Vagina (tissue), 2 donors: ENCODE results near the gene MYZAP. TPM values are rescaled to one million over a fixed set of nuclear protein-coding genes. Genes with fewer than 3 reads are reported as not detected.

ENCODE experiments used
- DNase-seq, 2 donors: peaks; one replicate each; pipeline ENCODE4 v3.0.0-alpha.2; 2017; ENCODE audit errors: extremely low spot score in 2 of 2
- H3K27ac ChIP-seq: fragments of 200-600 bp; sonication (generic); one replicate; pipeline ENCODE4 v1.5.1; 2019
- H3K27me3 ChIP-seq: fragments of 200-600 bp; sonication (generic); one replicate; pipeline ENCODE4 v1.5.1; 2019
- H3K36me3 ChIP-seq, 2 donors: fragments of 200-600 bp; sonication (generic); one replicate each; pipeline ENCODE4 v1.5.1; 2017 to 2019
- H3K4me1 ChIP-seq: fragments of 200-600 bp; sonication (generic); one replicate; pipeline ENCODE4 v1.5.1; 2019
- H3K4me3 ChIP-seq, 2 donors: fragments of 200-600 bp; sonication (generic); 1 replicate in 1 of 2; 2 replicates in 1 of 2; pipeline ENCODE4 v1.5.1; 2016 to 2019
- H3K9me3 ChIP-seq: fragments of 200-600 bp; sonication (generic); one replicate; pipeline ENCODE4 v1.5.1; 2019
- CTCF ChIP-seq, 3 experiments: fragments of 450-650 bp in 2 of 3; fragments of 200-600 bp in 1 of 3; sonication (generic) in 1 of 3; IDR thresholded peaks; one replicate each; pipeline ENCODE4 v1.5.1; 2017 to 2019; ENCODE audit warnings: antibody characterized with exemption in 3 of 3, mild to moderate bottlenecking in 2 of 3, moderate library complexity in 2 of 3
- POLR2A ChIP-seq, 2 donors: fragments of 450-650 bp; IDR thresholded peaks; one replicate each; pipeline ENCODE4 v1.6.1; 2017; ENCODE audit warnings: antibody characterized with exemption in 2 of 2, mild to moderate bottlenecking in 2 of 2, moderate library complexity in 2 of 2
- POLR2AphosphoS5 ChIP-seq, 2 donors: sonication (generic); formaldehyde crosslinking; IDR thresholded peaks; one replicate each; pipeline ENCODE4 v1.9.0; 2017; ENCODE audit warnings: antibody characterized with exemption in 2 of 2, mild to moderate bottlenecking in 2 of 2, low read depth in 1 of 2; ENCODE audit not compliant: insufficient read depth in 1 of 2
- intact Hi-C: fragments of 100-400 bp; cut with DNase I; formaldehyde crosslinking; loops from one replicate; pipeline ENCODE4 v1.15.1; 2023
- total RNA-seq: library from RNA; depleted of rRNA; stranded (reverse); fragments of >200 nt; gene quantifications from one replicate; pipeline ENCODE4 v1.2.3, GENCODE V29; 2016

MYZAP gene
- total RNA-seq, 1 donor from 2014 or later, result 15.2 TPM

DNA sequence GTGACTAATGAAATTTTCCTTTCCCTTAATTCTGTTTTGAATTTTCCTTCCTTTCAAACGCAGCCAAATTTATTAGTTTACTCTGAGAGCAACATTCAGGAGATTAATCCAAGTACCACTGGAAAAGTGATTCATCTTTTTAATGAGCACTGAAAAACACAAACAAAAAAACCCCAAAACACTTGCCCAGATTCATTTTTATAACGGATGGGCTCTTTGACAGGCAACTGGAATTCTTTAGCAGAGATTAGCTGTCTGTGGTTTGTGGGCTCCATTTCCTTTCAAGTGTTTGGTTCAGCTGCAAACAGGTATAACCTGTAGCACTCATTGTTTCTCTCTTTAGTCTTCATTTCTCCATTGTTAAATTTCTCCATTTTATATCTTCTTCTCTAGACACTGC, 111.7 kb downstream of the MYZAP start:
- Histone ChIP-seq H3K4me1 (peaks cover 29% of the 10 kb centered on the region), H3K27ac (peak overlapping the region; percentile 11), H3K27me3 (no peaks in the 10 kb centered on the region), H3K9me3 (no peaks in the 10 kb centered on the region), H3K36me3 (no peaks in the 10 kb centered on the region), H3K4me3 (no peak overlapping the region)
- no peak for TF ChIP-seq POLR2AphosphoS5 (IDR thresholded peaks at IDR 0.05; ENCODE audit: insufficient read depth in 1 of 2, low read depth in 1 of 2)
- no peak for TF ChIP-seq POLR2A (IDR thresholded peaks at IDR 0.05)
- no peak for TF ChIP-seq CTCF (IDR thresholded peaks at IDR 0.05)
- DNase-seq, result no peak
- intact Hi-C loops, result no loop called here

DNA sequence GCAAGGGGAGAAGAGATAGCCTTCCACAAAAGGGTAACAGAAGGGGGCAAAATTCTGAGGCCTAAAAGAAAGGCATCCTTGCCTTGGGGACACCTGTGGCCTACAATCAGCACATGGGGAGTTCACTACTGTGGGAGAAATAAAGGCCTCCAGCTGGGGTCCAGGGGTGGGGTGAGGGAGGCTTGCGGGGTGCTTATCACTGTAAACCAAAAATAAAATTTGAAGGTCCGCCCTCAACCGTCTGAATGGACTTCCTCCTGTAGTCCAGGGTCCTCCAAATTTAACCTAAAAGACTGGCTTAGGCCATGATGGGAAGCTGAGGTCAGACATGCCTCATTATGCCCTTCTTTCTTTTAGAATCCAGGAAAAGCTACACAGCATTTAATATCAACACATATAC, 112.7 kb downstream of the MYZAP start:
- H3K4me3 ChIP-seq, result no peak overlapping the region
- H3K36me3 ChIP-seq, result peaks cover 0 to 3% of the 10 kb centered on the region in 2 donors
- H3K27ac ChIP-seq, result no peak overlapping the region
- H3K27me3 ChIP-seq, result no peaks in the 10 kb centered on the region
- H3K4me1 ChIP-seq, result peaks cover 40% of the 10 kb centered on the region
- intact Hi-C loops, result no loop called here
- H3K9me3 ChIP-seq, result no peaks in the 10 kb centered on the region
- no peak for DNase-seq
- no peak for TF ChIP-seq CTCF (IDR thresholded peaks at IDR 0.05)
- no peak for TF ChIP-seq POLR2AphosphoS5 (IDR thresholded peaks at IDR 0.05; ENCODE audit: insufficient read depth in 1 of 2, low read depth in 1 of 2)
- no peak for TF ChIP-seq POLR2A (IDR thresholded peaks at IDR 0.05)

GRCh38 chr15:57705746-57706404, 114.2 kb downstream of the MYZAP start:
- H3K4me1 ChIP-seq, result peaks cover 54% of the 10 kb centered on the region
- DNase-seq, result no peak
- intact Hi-C loops, result loop anchor here (5.0 kb wide), 1 partner anchor 944 kb away; no protein-coding TSS in a partner anchor
- H3K27me3 ChIP-seq, result no peaks in the 10 kb centered on the region
- peaks cover 0 to 18% of the 10 kb centered on the region in 2 donors for H3K36me3 ChIP-seq
- peak overlapping the region; percentile 79 to 82 for H3K4me3 ChIP-seq
- H3K27ac ChIP-seq, result peak overlapping the region; percentile 93
- no peak for TF ChIP-seq CTCF (IDR thresholded peaks at IDR 0.05)
- no peak for TF ChIP-seq POLR2AphosphoS5 (IDR thresholded peaks at IDR 0.05; ENCODE audit: insufficient read depth in 1 of 2, low read depth in 1 of 2)
- TF ChIP-seq POLR2A (IDR thresholded peaks at IDR 0.05), result no peak
- H3K9me3 ChIP-seq, result no peaks in the 10 kb centered on the region

DNA sequence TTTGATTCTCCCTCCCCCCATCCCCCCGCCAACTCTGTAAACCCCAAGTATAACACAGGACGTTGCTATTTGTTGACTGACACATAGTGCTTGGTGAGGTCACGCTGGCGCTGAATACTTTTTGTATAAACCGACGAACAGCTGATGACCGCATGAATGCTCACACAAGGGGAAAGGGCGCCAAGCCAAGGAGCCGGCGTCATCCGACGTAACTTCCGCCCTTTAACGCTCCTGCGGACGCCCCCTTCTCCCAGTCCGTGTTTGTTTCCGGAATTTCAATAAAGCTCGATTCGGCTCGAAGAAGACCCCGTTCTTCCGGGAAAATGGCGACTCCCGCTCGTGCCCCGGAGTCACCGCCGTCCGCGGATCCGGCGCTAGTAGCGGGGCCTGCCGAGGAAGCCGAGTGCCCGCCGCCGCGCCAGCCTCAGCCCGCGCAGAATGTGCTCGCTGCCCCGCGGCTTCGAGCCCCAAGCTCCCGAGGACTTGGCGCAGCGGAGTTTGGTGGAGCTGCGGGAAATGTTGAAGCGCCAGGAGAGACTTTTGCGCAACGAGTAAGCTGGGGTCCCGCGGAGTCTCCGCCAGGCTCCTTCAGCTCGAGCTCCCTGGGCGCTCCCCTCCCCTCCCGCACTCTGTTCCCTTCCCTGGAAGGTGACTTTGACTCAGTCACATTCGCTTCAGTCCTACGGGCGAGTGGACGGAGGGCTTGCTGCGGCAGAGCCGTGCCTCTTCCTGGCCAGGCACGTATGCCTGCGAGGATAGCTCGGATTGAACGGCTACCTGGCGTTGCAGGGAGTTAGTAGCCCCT, 114.9 kb downstream of the MYZAP start, which contains the start of gene POLR2M:
POLR2M (plus strand) TSS at position 310 of the 805 bp plus-strand sequence; CDS start at position 439, 129 bp downstream.
- intact Hi-C loops, result loop anchor here (5.0 kb wide), 1 partner anchor 944 kb away; no protein-coding TSS in a partner anchor
- peaks cover 60% of the 10 kb centered on the region for H3K4me1 ChIP-seq
- H3K9me3 ChIP-seq, result no peaks in the 10 kb centered on the region
- peak; percentile 95 to 98 for TF ChIP-seq POLR2AphosphoS5 (IDR thresholded peaks at IDR 0.05; ENCODE audit: insufficient read depth in 1 of 2, low read depth in 1 of 2)
- TF ChIP-seq POLR2A (IDR thresholded peaks at IDR 0.05), result peak in 1 of 2 donors; percentile 68
- no peak for TF ChIP-seq CTCF (IDR thresholded peaks at IDR 0.05)
- H3K27ac ChIP-seq, result peak within 1 kb of the TSS; percentile 93
- H3K27me3 ChIP-seq, result no peaks in the 10 kb centered on the region
- peaks cover 0 to 25% of the 10 kb centered on the region in 2 donors for H3K36me3 ChIP-seq
- peak within 1 kb of the TSS; percentile 79 to 82 for H3K4me3 ChIP-seq
- DNase-seq, result peak in 1 of 2 donors; percentile 97
